ENCODE measurements around the gene LRRC31.

GRCh38 chr3:169815590-169816150 is 54.1 kb downstream of the LRRC31 start:
- TF ChIP-seq POLR2A (IDR thresholded peaks at IDR 0.05; ENCODE audit: low read depth) (no peak), CTCF (IDR thresholded peaks at IDR 0.05) (no peak), POLR2AphosphoS5 (IDR thresholded peaks at IDR 0.05) (no peak)

Data from esophagus muscularis mucosa (tissue), 3 donors.